IPS-20b (cell line): ENCODE results near the gene HABP2.

Experiments used
- H3K27ac ChIP-seq: one replicate; pipeline ENCODE4 v1.5.1; 2013; ENCODE audit warnings: low read length
- H3K27me3 ChIP-seq: 2 replicates; pipeline ENCODE4 v1.6.1; 2013; ENCODE audit warnings: mild to moderate bottlenecking, low read length, inconsistent platforms; ENCODE audit not compliant: insufficient read depth
- H3K36me3 ChIP-seq: 2 replicates; pipeline ENCODE4 v1.6.1; 2013; ENCODE audit warnings: low read depth, mild to moderate bottlenecking, inconsistent platforms, low read length, moderate library complexity; ENCODE audit not compliant: insufficient read depth
- H3K4me1 ChIP-seq: 2 replicates; pipeline ENCODE4 v1.6.1; 2013; ENCODE audit warnings: mild to moderate bottlenecking, control low read depth, inconsistent platforms, low read length, moderate library complexity; ENCODE audit not compliant: insufficient read depth
- H3K4me3 ChIP-seq: 2 replicates; pipeline ENCODE4 v1.5.1; 2013; ENCODE audit warnings: mild to moderate bottlenecking, low read length, inconsistent platforms
- H3K9ac ChIP-seq: 2 replicates; pipeline ENCODE4 v1.6.1; 2013; ENCODE audit warnings: low read depth, mild to moderate bottlenecking, inconsistent platforms, low read length, moderate library complexity
- H3K9me3 ChIP-seq: 2 replicates; pipeline ENCODE4 v1.6.1; 2013; ENCODE audit warnings: mild to moderate bottlenecking, low read depth, low read length, inconsistent platforms; ENCODE audit not compliant: insufficient read depth

HABP2 gene

DNA sequence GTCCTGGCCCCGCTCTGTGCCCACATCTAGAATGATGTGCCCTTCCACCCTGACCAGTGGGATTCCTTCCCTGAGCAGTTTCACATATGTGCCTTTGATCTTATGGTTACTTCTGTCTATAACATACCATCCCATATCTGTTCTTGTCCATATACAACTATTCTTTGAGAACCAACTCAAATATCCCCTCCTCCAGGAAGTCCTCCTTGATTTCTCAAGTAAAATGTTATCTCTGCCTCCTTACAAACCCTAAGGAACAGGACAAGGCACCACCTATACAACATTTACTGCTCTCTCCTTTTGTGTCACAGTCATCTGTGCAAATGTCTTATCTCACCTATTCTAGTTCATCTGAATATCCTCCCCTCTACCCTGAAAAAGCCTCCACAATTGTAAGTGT lies 28.2 kb downstream of the HABP2 start:
- no peak overlapping the region for H3K27ac ChIP-seq
- H3K4me3 ChIP-seq = no peak overlapping the region
- H3K9me3 ChIP-seq = no peaks in the 10 kb centered on the region
- H3K9ac ChIP-seq = no peak overlapping the region
- peaks cover 4% of the 10 kb centered on the region; the same call in 1 of the 2 replicates for H3K27me3 ChIP-seq
- no peaks in the 10 kb centered on the region for H3K4me1 ChIP-seq
- H3K36me3 ChIP-seq = no peaks in the 10 kb centered on the region

DNA sequence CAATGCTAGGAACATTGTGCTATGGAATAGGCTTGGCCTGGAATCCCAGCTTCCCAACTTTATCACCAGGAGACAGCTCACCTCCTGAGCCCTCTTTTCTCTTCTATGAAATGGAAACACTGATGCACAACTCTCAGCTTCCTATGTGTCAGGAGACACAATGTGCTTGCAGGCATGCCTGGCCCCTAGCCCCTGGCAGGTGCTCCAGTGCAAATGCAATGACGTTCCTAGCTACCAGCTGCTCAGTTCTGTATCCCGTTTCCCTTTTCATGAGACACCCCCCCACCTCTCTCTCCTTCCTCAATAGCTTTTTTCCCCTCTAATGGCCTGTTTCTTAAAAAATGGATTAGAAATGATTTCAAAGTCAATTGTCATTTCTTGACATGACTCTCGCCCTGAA lies 30.7 kb downstream of the HABP2 start:
- H3K27me3 ChIP-seq = peaks cover 4% of the 10 kb centered on the region; the same call in 1 of the 2 replicates
- H3K9me3 ChIP-seq = no peaks in the 10 kb centered on the region
- H3K27ac ChIP-seq = no peak overlapping the region
- H3K36me3 ChIP-seq = no peaks in the 10 kb centered on the region
- no peak overlapping the region for H3K9ac ChIP-seq
- H3K4me1 ChIP-seq = no peaks in the 10 kb centered on the region
- no peak overlapping the region for H3K4me3 ChIP-seq

- Histone ChIP-seq H3K9me3 (no peaks in the 10 kb centered on the region), H3K4me3 (no peak overlapping the region), H3K27me3 (peaks cover 4% of the 10 kb centered on the region; the same call in 1 of the 2 replicates), H3K27ac (no peak overlapping the region), H3K36me3 (no peaks in the 10 kb centered on the region), H3K4me1 (no peaks in the 10 kb centered on the region), H3K9ac (no peak overlapping the region)
Measured at GRCh38 chr10:113585949-113586348, 33.1 kb downstream of the HABP2 start.

DNA sequence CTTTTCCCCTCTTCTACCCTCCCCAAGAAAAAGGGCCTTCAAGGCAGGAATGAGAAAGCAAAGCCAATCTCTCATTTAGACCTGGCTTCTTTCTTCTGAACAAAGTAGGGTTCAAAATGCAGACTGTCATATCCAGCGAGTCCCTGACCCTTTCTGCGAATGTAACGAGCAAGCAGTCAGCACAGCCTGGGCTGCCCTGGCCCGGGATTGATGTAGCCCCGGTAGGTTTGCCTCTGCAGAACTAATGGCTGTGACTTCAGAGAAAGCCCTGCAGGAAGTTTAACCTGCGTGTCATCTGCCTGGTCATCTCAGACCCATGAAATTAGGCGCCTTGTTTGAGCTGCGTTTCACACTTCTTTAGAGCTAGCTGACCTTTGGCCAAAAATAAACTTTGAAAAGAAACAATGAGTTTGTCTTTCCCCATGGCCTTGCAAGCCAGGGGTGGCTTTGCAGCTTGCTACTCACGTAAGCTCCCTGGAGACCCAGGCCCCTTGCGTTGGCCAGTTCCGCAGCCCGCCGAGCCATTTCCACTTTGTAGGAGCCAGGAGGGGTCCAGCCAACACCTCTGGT lies 36.4 kb downstream of the HABP2 start:
- H3K4me1 ChIP-seq = no peaks in the 10 kb centered on the region
- no peak overlapping the region for H3K27ac ChIP-seq
- no peaks in the 10 kb centered on the region for H3K27me3 ChIP-seq
- no peaks in the 10 kb centered on the region for H3K9me3 ChIP-seq
- no peaks in the 10 kb centered on the region for H3K36me3 ChIP-seq
- H3K4me3 ChIP-seq = no peak overlapping the region
- no peak overlapping the region for H3K9ac ChIP-seq

GRCh38 chr10:113590581-113590980 lies 37.7 kb downstream of the HABP2 start:
- Histone ChIP-seq H3K27me3 (no peaks in the 10 kb centered on the region), H3K36me3 (no peaks in the 10 kb centered on the region), H3K4me3 (no peak overlapping the region), H3K9ac (no peak overlapping the region), H3K27ac (no peak overlapping the region), H3K4me1 (no peaks in the 10 kb centered on the region), H3K9me3 (no peaks in the 10 kb centered on the region)

GRCh38 chr10:113592380-113592779 lies 39.5 kb downstream of the HABP2 start:
- no peak overlapping the region for H3K9ac ChIP-seq
- H3K9me3 ChIP-seq = no peaks in the 10 kb centered on the region
- H3K27me3 ChIP-seq = no peaks in the 10 kb centered on the region
- no peaks in the 10 kb centered on the region for H3K36me3 ChIP-seq
- H3K4me3 ChIP-seq = no peak overlapping the region
- H3K4me1 ChIP-seq = no peaks in the 10 kb centered on the region
- no peak overlapping the region for H3K27ac ChIP-seq

DNA sequence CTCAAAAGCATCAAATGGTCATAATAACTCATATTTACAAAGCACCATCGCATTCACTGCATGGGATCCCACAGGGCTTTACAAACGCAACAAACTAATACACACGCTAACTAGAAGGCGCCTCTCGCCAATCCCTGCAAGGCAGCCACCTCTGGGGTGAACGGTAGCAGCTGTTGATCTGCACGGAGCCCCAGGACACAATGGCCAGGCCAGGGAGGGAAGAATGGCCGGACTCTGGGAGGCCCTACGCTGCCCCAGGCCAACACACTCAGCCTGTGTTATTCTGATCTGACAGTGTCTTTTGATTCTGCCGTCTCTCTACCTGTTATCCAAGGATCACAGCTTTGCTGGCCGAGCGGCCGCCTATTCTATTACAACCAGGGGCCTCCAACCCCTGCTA lies 41.8 kb downstream of the HABP2 start:
- Histone ChIP-seq H3K9ac (no peak overlapping the region), H3K9me3 (no peaks in the 10 kb centered on the region), H3K27me3 (no peaks in the 10 kb centered on the region), H3K4me1 (no peaks in the 10 kb centered on the region), H3K27ac (no peak overlapping the region), H3K4me3 (no peak overlapping the region), H3K36me3 (no peaks in the 10 kb centered on the region)

- Histone ChIP-seq H3K9ac (no peak overlapping the region), H3K9me3 (no peaks in the 10 kb centered on the region), H3K4me1 (no peaks in the 10 kb centered on the region), H3K27ac (no peak overlapping the region), H3K36me3 (no peaks in the 10 kb centered on the region), H3K4me3 (no peak overlapping the region), H3K27me3 (no peaks in the 10 kb centered on the region)
Measured at GRCh38 chr10:113600569-113600968, 47.7 kb downstream of the HABP2 start.

DNA sequence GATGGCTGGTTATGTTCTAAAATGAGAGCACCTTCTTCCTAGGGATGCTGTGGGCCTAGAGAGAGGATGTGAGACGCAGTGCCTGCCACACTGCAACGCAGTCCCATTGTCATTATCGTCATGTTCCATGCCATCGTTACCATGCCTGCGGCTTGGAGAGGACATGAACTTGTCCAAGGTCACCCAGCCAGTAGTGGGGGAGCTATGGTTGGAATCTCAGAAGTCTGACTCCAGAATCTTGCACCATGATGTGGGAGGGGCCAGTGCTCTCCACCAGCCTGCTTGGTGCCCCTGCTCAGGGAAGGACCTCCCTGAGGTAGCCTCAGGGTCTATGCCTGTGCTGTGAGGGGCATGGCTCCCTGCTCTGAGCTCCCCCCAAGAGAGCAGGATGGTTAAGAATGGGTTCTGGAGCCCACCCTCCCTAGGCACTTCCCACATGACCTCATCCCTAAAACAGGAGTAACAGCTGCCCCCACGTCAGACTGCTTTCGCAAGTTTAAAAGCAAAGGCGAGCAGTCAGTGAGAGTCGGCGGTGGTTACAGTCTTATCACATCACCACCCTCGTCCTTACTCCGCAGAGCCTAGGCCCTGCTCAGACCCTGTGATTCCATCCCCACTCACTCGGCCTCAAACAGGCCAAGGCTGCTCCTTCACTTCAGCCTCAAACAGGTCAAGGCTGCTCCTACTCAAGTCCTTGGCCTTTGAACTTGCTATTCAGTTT lies 50.4 kb downstream of the HABP2 start:
- Histone ChIP-seq H3K4me3 (no peak overlapping the region), H3K36me3 (no peaks in the 10 kb centered on the region), H3K27ac (no peak overlapping the region), H3K27me3 (no peaks in the 10 kb centered on the region), H3K9ac (no peak overlapping the region), H3K9me3 (no peaks in the 10 kb centered on the region), H3K4me1 (no peaks in the 10 kb centered on the region)

DNA sequence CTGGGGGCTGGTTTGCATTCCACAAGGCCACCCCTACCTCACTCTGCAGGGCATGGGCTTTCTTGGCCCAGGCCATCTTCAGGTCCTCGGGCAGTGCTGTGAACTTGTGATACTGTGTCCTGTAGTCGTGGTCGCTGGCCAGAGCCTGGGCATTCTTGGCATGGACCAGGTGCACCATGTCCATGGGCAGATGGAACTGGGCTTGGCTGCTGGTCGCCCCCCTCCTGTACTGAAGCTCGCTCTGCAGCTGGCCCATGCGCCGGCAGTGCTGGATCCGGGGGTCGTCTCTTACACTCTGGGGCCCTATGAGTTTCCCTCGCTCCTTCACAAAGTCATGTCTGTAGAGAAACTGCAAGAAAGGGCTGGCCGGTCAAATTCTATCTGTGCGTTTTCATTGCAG lies 51.7 kb downstream of the HABP2 start:
- Histone ChIP-seq H3K9ac (no peak overlapping the region), H3K4me1 (no peaks in the 10 kb centered on the region), H3K9me3 (no peaks in the 10 kb centered on the region), H3K36me3 (no peaks in the 10 kb centered on the region), H3K27me3 (no peaks in the 10 kb centered on the region), H3K4me3 (no peak overlapping the region), H3K27ac (no peak overlapping the region)

- Histone ChIP-seq H3K9ac (no peak overlapping the region), H3K36me3 (no peaks in the 10 kb centered on the region), H3K4me1 (no peaks in the 10 kb centered on the region), H3K27ac (no peak overlapping the region), H3K27me3 (no peaks in the 10 kb centered on the region), H3K9me3 (no peaks in the 10 kb centered on the region), H3K4me3 (no peak overlapping the region)
Measured at GRCh38 chr10:113605268-113605978, 52.6 kb downstream of the HABP2 start.

- peaks cover 6% of the 10 kb centered on the region; the same call in 1 of the 2 replicates for H3K4me1 ChIP-seq
- H3K36me3 ChIP-seq = no peaks in the 10 kb centered on the region
- H3K27ac ChIP-seq = no peak overlapping the region
- no peaks in the 10 kb centered on the region for H3K9me3 ChIP-seq
- no peak overlapping the region for H3K9ac ChIP-seq
- peaks cover 32% of the 10 kb centered on the region for H3K27me3 ChIP-seq
- no peak overlapping the region for H3K4me3 ChIP-seq
Measured at GRCh38 chr10:113609704-113610108, 56.9 kb downstream of the HABP2 start.
